ENCODE measurements around the gene OR2Z1.

DNA sequence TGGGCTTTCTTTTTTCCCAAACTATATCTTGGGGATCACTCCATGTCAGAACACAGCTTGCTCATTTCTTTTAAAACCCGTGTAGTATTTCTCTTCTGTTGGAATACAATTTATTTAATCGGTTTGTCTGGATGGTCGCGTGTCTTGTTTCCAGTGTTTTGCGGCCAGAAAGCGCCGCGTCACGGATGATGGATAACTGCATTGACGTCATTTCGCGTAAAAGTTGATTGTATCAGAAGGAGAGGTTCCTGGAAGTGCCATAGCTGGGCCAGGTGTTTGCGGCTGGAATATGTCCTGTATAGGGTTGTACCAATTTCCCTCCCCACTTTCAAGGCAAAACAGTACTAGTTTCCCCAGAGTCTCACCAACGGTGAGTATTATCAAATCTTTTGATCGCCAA lies 32.5 kb upstream of the OR2Z1 start:
- TF ChIP-seq CEBPB (IDR thresholded peaks at IDR 0.05) (no peak), EP300 (IDR thresholded peaks at IDR 0.05; ENCODE audit: borderline replicate concordance) (no peak), CREB1 (IDR thresholded peaks at IDR 0.05; ENCODE audit: low read depth) (no peak), TAF1 (IDR thresholded peaks at IDR 0.05; ENCODE audit: low read depth) (no peak), RAD21 (IDR thresholded peaks at IDR 0.05; ENCODE audit: low read depth) (no peak), YY1 (IDR thresholded peaks at IDR 0.05; ENCODE audit: low read depth) (no peak), FOXM1 (IDR thresholded peaks at IDR 0.05; ENCODE audit: borderline replicate concordance, low read depth) (no peak), TCF12 (IDR thresholded peaks at IDR 0.05; ENCODE audit: low read depth) (no peak)
- TF ChIP-seq, protein P1, sequence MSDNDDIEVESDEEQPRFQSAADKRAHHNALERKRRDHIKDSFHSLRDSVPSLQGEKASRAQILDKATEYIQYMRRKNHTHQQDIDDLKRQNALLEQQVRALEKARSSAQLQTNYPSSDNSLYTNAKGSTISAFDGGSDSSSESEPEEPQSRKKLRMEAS (IDR thresholded peaks at IDR 0.05): no peak
- TF ChIP-seq, protein P2, sequence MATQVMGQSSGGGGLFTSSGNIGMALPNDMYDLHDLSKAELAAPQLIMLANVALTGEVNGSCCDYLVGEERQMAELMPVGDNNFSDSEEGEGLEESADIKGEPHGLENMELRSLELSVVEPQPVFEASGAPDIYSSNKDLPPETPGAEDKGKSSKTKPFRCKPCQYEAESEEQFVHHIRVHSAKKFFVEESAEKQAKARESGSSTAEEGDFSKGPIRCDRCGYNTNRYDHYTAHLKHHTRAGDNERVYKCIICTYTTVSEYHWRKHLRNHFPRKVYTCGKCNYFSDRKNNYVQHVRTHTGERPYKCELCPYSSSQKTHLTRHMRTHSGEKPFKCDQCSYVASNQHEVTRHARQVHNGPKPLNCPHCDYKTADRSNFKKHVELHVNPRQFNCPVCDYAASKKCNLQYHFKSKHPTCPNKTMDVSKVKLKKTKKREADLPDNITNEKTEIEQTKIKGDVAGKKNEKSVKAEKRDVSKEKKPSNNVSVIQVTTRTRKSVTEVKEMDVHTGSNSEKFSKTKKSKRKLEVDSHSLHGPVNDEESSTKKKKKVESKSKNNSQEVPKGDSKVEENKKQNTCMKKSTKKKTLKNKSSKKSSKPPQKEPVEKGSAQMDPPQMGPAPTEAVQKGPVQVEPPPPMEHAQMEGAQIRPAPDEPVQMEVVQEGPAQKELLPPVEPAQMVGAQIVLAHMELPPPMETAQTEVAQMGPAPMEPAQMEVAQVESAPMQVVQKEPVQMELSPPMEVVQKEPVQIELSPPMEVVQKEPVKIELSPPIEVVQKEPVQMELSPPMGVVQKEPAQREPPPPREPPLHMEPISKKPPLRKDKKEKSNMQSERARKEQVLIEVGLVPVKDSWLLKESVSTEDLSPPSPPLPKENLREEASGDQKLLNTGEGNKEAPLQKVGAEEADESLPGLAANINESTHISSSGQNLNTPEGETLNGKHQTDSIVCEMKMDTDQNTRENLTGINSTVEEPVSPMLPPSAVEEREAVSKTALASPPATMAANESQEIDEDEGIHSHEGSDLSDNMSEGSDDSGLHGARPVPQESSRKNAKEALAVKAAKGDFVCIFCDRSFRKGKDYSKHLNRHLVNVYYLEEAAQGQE (IDR thresholded peaks at IDR 0.05; ENCODE audit: low read depth): no peak
